OCI-LY1 (cell line): ENCODE measurements around the gene FAXC.

Experiments
- H2AFZ ChIP-seq: fragments of 200-600 bp; sonication (generic), shearing (Covaris generic); 2 replicates; pipeline ENCODE4 v1.6.0; 2014; ENCODE audit warnings: antibody characterized with exemption, mild to moderate bottlenecking, low read length
- H3F3A ChIP-seq: fragments of 200-600 bp; sonication (generic), shearing (Covaris generic); 2 replicates; pipeline ENCODE4 v1.6.0; 2014; ENCODE audit warnings: mild to moderate bottlenecking, antibody characterized with exemption, low read length, moderate library complexity; ENCODE audit not compliant: insufficient read depth
- H3K27ac ChIP-seq: fragments of 200-600 bp; sonication (generic); 2 replicates; pipeline ENCODE4 v1.5.1; 2014; ENCODE audit warnings: low read length, mixed run types, mild to moderate bottlenecking, low read depth; ENCODE audit not compliant: poor library complexity, severe bottlenecking
- H3K27me3 ChIP-seq: fragments of 200-600 bp; sonication (generic); 2 replicates; pipeline ENCODE4 v1.6.0; 2014; ENCODE audit warnings: antibody characterized with exemption, mild to moderate bottlenecking, low read length, moderate library complexity; ENCODE audit not compliant: insufficient read depth
- H3K36me3 ChIP-seq: fragments of 200-600 bp; sonication (generic); 2 replicates; pipeline ENCODE4 v1.6.1; 2014; ENCODE audit warnings: mild to moderate bottlenecking, antibody characterized with exemption, low read length, moderate library complexity, mixed read lengths; ENCODE audit not compliant: insufficient read depth
- H3K4me1 ChIP-seq: fragments of 200-600 bp; sonication (generic); 2 replicates; pipeline ENCODE4 v1.5.1; 2014; ENCODE audit warnings: mild to moderate bottlenecking, low read length, moderate library complexity; ENCODE audit not compliant: insufficient read depth, severe bottlenecking
- H3K4me2 ChIP-seq: fragments of 200-600 bp; sonication (generic), shearing (Covaris generic); 2 replicates; pipeline ENCODE4 v1.6.1; 2014; ENCODE audit warnings: low read length
- H3K4me3 ChIP-seq: fragments of 200-600 bp; sonication (generic); 2 replicates; pipeline ENCODE4 v1.5.1; 2014; ENCODE audit warnings: low read length, low read depth, mild to moderate bottlenecking, mixed read lengths; ENCODE audit not compliant: poor library complexity, severe bottlenecking
- H3K79me2 ChIP-seq: fragments of 200-600 bp; shearing (Covaris generic); 2 replicates; pipeline ENCODE4 v1.6.1; 2016; ENCODE audit warnings: mixed run types, low read length, mixed read lengths; ENCODE audit not compliant: insufficient read depth
- H3K9ac ChIP-seq: fragments of 200-600 bp; sonication (generic), shearing (Covaris generic); 2 replicates; pipeline ENCODE4 v1.6.1; 2014; ENCODE audit warnings: mild to moderate bottlenecking, low read length, mixed read lengths
- H3K9me2 ChIP-seq: fragments of 200-600 bp; sonication (generic), shearing (Covaris generic); 2 replicates; pipeline ENCODE4 v1.6.1; 2014; ENCODE audit warnings: low read depth, mild to moderate bottlenecking, low read length, mixed read lengths
- H3K9me3 ChIP-seq: fragments of 200-600 bp; shearing (Covaris generic); 2 replicates; pipeline ENCODE4 v1.6.1; 2014; ENCODE audit warnings: low read length, mixed read lengths
- H4K20me1 ChIP-seq: fragments of 200-600 bp; sonication (generic), shearing (Covaris generic); 2 replicates; pipeline ENCODE4 v1.6.0; 2016; ENCODE audit warnings: mild to moderate bottlenecking, low read length; ENCODE audit not compliant: insufficient read depth
- EZH2 ChIP-seq: fragments of 200-600 bp; sonication (generic), shearing (Covaris generic); IDR thresholded peaks from 2 replicates; pipeline ENCODE4 v1.8.0; 2017; ENCODE audit warnings: borderline replicate concordance, mixed run types, mild to moderate bottlenecking, antibody characterized with exemption, low read length, moderate library complexity, mixed read lengths
- TF ChIP-seq, protein P1 (sequence below): fragments of 200-600 bp; sonication (generic), shearing (Covaris generic); IDR thresholded peaks from 2 replicates; pipeline ENCODE4 v1.5.1; 2017; ENCODE audit warnings: mild to moderate bottlenecking, antibody characterized with exemption, low read length, moderate library complexity, mixed read lengths

The FAXC gene

DNA sequence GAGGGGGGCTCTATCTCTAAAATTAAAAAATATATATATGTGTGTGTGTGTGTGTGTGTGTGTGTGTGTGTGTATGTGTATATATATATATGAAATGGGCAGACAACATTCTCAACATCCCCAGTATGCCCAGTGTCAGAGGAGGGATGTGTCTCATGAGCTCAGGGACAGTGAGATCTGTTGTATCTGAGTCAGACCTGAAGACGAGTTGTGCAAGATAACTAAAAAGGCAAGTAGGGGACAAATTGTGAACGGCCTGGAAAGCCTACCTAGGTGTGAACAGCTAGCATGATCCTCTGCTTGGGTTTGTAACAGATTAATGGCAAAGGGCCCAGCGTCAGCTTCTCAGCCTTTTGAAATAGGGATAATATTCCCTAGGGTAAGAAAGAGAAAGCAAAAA, 124.3 kb downstream of the FAXC start:
- Histone ChIP-seq H3K4me1 (no peaks in the 10 kb centered on the region), H3K4me2 (no peak overlapping the region), H3K27ac (no peak overlapping the region), H3K36me3 (no peaks in the 10 kb centered on the region), H3K9me2 (no peaks in the 10 kb centered on the region), H3K27me3 (no peaks in the 10 kb centered on the region), H3K4me3 (no peak overlapping the region), H2AFZ (no peak overlapping the region), H3K9ac (no peak overlapping the region), H3K79me2 (no peaks in the 10 kb centered on the region), H4K20me1 (no peaks in the 10 kb centered on the region), H3F3A (no peaks in the 10 kb centered on the region), H3K9me3 (no peaks in the 10 kb centered on the region)
- TF ChIP-seq, protein P1, sequence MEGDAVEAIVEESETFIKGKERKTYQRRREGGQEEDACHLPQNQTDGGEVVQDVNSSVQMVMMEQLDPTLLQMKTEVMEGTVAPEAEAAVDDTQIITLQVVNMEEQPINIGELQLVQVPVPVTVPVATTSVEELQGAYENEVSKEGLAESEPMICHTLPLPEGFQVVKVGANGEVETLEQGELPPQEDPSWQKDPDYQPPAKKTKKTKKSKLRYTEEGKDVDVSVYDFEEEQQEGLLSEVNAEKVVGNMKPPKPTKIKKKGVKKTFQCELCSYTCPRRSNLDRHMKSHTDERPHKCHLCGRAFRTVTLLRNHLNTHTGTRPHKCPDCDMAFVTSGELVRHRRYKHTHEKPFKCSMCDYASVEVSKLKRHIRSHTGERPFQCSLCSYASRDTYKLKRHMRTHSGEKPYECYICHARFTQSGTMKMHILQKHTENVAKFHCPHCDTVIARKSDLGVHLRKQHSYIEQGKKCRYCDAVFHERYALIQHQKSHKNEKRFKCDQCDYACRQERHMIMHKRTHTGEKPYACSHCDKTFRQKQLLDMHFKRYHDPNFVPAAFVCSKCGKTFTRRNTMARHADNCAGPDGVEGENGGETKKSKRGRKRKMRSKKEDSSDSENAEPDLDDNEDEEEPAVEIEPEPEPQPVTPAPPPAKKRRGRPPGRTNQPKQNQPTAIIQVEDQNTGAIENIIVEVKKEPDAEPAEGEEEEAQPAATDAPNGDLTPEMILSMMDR: no peak
- TF ChIP-seq EZH2: no peak
